HepG2 (cell line): ENCODE results near the gene CEP104. TPM values are rescaled to one million over a fixed set of nuclear protein-coding genes. Genes with fewer than 3 reads are reported as not detected.
A peak's percentile ranks its signal among the peaks of the same experiment; 100 is the strongest.

ENCODE experiments used
- AFF4 ChIP-seq: sonication (generic); formaldehyde crosslinking; IDR thresholded peaks from 2 replicates; pipeline ENCODE4 v1.4.0; 2020; ENCODE audit warnings: missing genetic modification reagents
- FOXO1 ChIP-seq: sonication (generic); formaldehyde crosslinking; IDR thresholded peaks from 2 replicates; pipeline ENCODE4 v1.4.0; 2020; ENCODE audit warnings: missing genetic modification reagents
- GPN1 ChIP-seq: sonication (generic); formaldehyde crosslinking; IDR thresholded peaks from 2 replicates; pipeline ENCODE4 v1.5.1; 2020; ENCODE audit warnings: missing genetic modification reagents, borderline replicate concordance
- HDAC6 ChIP-seq: fragments of 200-600 bp; sonication (generic); IDR thresholded peaks from 2 replicates; pipeline ENCODE4 v1.7.0; 2017; ENCODE audit warnings: mild to moderate bottlenecking, antibody characterized with exemption, low read length, low read depth
- HMGA1 ChIP-seq: sonication (generic); formaldehyde crosslinking; conservative IDR thresholded peaks from 2 replicates; pipeline ENCODE4 v1.4.0; 2020; ENCODE audit warnings: missing genetic modification reagents
- HNRNPL ChIP-seq: fragments of 200-400 bp; formaldehyde crosslinking; IDR thresholded peaks from 2 replicates; pipeline ENCODE4 v1.6.1; 2017; ENCODE audit warnings: mild to moderate bottlenecking, low read depth, low read length
- HOXA5 ChIP-seq: sonication (generic); formaldehyde crosslinking; IDR thresholded peaks from 2 replicates; pipeline ENCODE4 v1.4.0; 2020; ENCODE audit warnings: missing genetic modification reagents
- KDM6A ChIP-seq: IDR thresholded peaks from 2 replicates; pipeline ENCODE4 v1.6.1; 2016; ENCODE audit warnings: low read depth
- KLF11 ChIP-seq: IDR thresholded peaks from 2 replicates; pipeline ENCODE4 v1.6.1; 2016; ENCODE audit warnings: missing compliant biosample characterization
- MYC ChIP-seq: sonication (generic); formaldehyde crosslinking; IDR thresholded peaks from 2 replicates; pipeline ENCODE4 v1.9.0; 2021; ENCODE audit warnings: missing genetic modification reagents, borderline replicate concordance
- MYPOP ChIP-seq: sonication (generic); formaldehyde crosslinking; IDR thresholded peaks from 2 replicates; pipeline ENCODE4 v1.8.1; 2023; ENCODE audit warnings: mild to moderate bottlenecking, moderate library complexity, missing genetic modification reagents
- NR0B2 ChIP-seq: sonication (generic); formaldehyde crosslinking; IDR thresholded peaks from 2 replicates; pipeline ENCODE4 v1.4.0; 2020; ENCODE audit warnings: mild to moderate bottlenecking, missing genetic modification reagents
- NRL ChIP-seq: sonication (generic); formaldehyde crosslinking; IDR thresholded peaks from 2 replicates; pipeline ENCODE4 v1.5.0; 2020; ENCODE audit warnings: missing genetic modification reagents, mild to moderate bottlenecking, moderate library complexity, borderline replicate concordance
- PRMT3 ChIP-seq: sonication (generic); formaldehyde crosslinking; IDR thresholded peaks from 2 replicates; pipeline ENCODE4 v1.8.1; 2022; ENCODE audit warnings: low read depth, mild to moderate bottlenecking, moderate library complexity, missing genetic modification reagents, borderline replicate concordance
- PTBP1 ChIP-seq: fragments of 200-400 bp; formaldehyde crosslinking; IDR thresholded peaks from 2 replicates; pipeline ENCODE4 v1.6.1; 2018; ENCODE audit warnings: low read length, low read depth; ENCODE audit not compliant: poor library complexity, severe bottlenecking
- ZBTB26 ChIP-seq: IDR thresholded peaks from 2 replicates; pipeline ENCODE4 v1.6.1; 2016; ENCODE audit warnings: missing compliant biosample characterization, missing genetic modification reagents, borderline replicate concordance
- ZNF317 ChIP-seq: sonication (generic); formaldehyde crosslinking; IDR thresholded peaks from 2 replicates; pipeline ENCODE4 v1.5.0; 2020; ENCODE audit warnings: mild to moderate bottlenecking, missing genetic modification reagents
- ZNF33A ChIP-seq: sonication (generic); formaldehyde crosslinking; IDR thresholded peaks from 2 replicates; pipeline ENCODE4 v1.5.1; 2020; ENCODE audit warnings: missing genetic modification reagents, mild to moderate bottlenecking, moderate library complexity, borderline replicate concordance
- ZNF558 ChIP-seq: sonication (generic); formaldehyde crosslinking; IDR thresholded peaks from 2 replicates; pipeline ENCODE4 v1.9.0; 2022; ENCODE audit warnings: mild to moderate bottlenecking, missing genetic modification reagents, borderline replicate concordance
- ZNF605 ChIP-seq: sonication (generic); formaldehyde crosslinking; IDR thresholded peaks from 2 replicates; pipeline ENCODE4 v1.8.0; 2022; ENCODE audit warnings: mild to moderate bottlenecking, missing genetic modification reagents
- ZNF747 ChIP-seq: sonication (generic); formaldehyde crosslinking; IDR thresholded peaks from 2 replicates; pipeline ENCODE4 v1.8.1; 2023; ENCODE audit warnings: missing genetic modification reagents, mild to moderate bottlenecking, borderline replicate concordance
- polyA plus RNA-seq, 8 experiments: library from polyadenylated mRNA; depleted of rRNA in 3 of 8; stranded (reverse) in 7 of 8; unstranded in 1 of 8; fragments of >200 nt; fragmentation: Illumina TruSeq in 4 of 8; extraction: Trizol in 4 of 8; gene quantifications; 2 replicates each; pipeline versions ENCODE4 v1.2.1 to v1.2.3, GENCODE V29; 2011 to 2016; ENCODE audit warnings: low read depth in 4 of 8, missing spikeins in 1 of 8, mixed read lengths in 1 of 8; ENCODE audit not compliant: insufficient read depth in 1 of 8
- total RNA-seq, 5 experiments: library from RNA; depleted of rRNA; stranded (reverse); fragments of >200 nt; fragmentation: Illumina TruSeq; extraction: Trizol; gene quantifications; 2 replicates each; pipeline ENCODE4 v1.2.3, GENCODE V29; 2016; ENCODE audit warnings: low read depth in 1 of 5

CEP104 gene
- total and polyA plus RNA-seq, 2 of the 13 experiments (the other 11 are each of a cell fraction or from before 2014, with no cell fraction given) = 20.4 to 30.1 TPM

GRCh38 chr1:3856923-3857790, at the start of gene CEP104, which contains the start of gene DFFB (continued):
- TF ChIP-seq GPN1 (CRISPR knock-in tag) (no peak), AFF4 (CRISPR knock-in tag) (0 out of 2 replicates have a peak, but pooled peaks have one; percentile 22), ZBTB26 (CRISPR knock-in tag) (peak; percentile 66; the same call in 1 of the 2 replicates), ZNF558 (CRISPR knock-in tag) (peak; percentile 46; the same call in 1 of the 2 replicates), NRL (0 out of 2 replicates have a peak, but pooled peaks have one; percentile 60), ZNF33A (CRISPR knock-in tag) (no peak), HDAC6 (no peak), PTBP1 (no peak), KLF11 (CRISPR knock-in tag) (peak; percentile 88; the same call in 1 of the 2 replicates), HMGA1 (CRISPR knock-in tag) (no peak), KDM6A (CRISPR knock-in tag) (no peak), MYPOP (CRISPR knock-in tag) (0 out of 2 replicates have a peak, but pooled peaks have one; percentile 55), HNRNPL (peak; percentile 97), HOXA5 (CRISPR knock-in tag) (peak; percentile 28; the same call in 1 of the 2 replicates), MYC (CRISPR knock-in tag) (peak; percentile 87), FOXO1 (CRISPR knock-in tag) (0 out of 2 replicates have a peak, but pooled peaks have one; percentile 13), ZNF747 (CRISPR knock-in tag) (0 out of 2 replicates have a peak, but pooled peaks have one; percentile 26), PRMT3 (CRISPR knock-in tag) (peak; percentile 3; the same call in 1 of the 2 replicates), NR0B2 (peak; percentile 88), ZNF605 (CRISPR knock-in tag) (peak; percentile 82), ZNF317 (CRISPR knock-in tag) (peak; percentile 60; the same call in 1 of the 2 replicates)
